GM12878 (cell line): ENCODE results near the gene UGT1A7. TPM values are rescaled to one million over a fixed set of nuclear protein-coding genes. Genes with fewer than 3 reads are reported as not detected.

Experiments
- ATAC-seq: fragments of 200-7000 bp; cut with Tn5 transposase; 3 replicates; pipeline ENCODE4 v1.9.1; 2020; ENCODE audit warnings: mild to moderate bottlenecking, moderate library complexity
- BruUV-seq: library from RNA; stranded (reverse); fragments of 400-500 nt; replicated peaks from 2 replicates; lab custom pipeline; 2021; lab: Mats Ljungman, UMichigan
- CTCF ChIA-PET: fragments of 300-600 bp; sonication (Branson Sonifier 250); formaldehyde crosslinking; extraction: SDS; loops from one replicate; lab custom pipeline; 2021; ENCODE audit warnings: inconsistent platforms; lab: Yijun Ruan, JAX
- POLR2A ChIA-PET: fragments of 350-600 bp; formaldehyde crosslinking; extraction: SDS; loops from one replicate; lab custom pipeline; 2021; ENCODE audit warnings: inconsistent platforms; lab: Charles Lee
- RAD21 ChIA-PET: fragments of 300-600 bp; sonication (Branson Sonifier 250); formaldehyde crosslinking; loops from one replicate; lab custom pipeline; 2023; ENCODE audit warnings: antibody characterized with exemption; ENCODE audit not compliant: unreplicated experiment; lab: Charles Lee
- SMC1A ChIA-PET: fragments of 300-600 bp; sonication (Branson Sonifier 250); formaldehyde crosslinking; loops from one replicate; lab custom pipeline; 2023; ENCODE audit not compliant: unreplicated experiment, uncharacterized antibody; lab: Charles Lee
- DNase-seq: peaks from one replicate; pipeline ENCODE4 v3.0.0-alpha.2; 2011; ENCODE audit warnings: low read depth, low spot score
- FAIRE-seq: peaks from 3 replicates; lab custom pipeline; 2011; peaks lifted over from hg19 to GRCh38; lab: Jason Lieb, UNC
- H2AFZ ChIP-seq: 2 replicates; pipeline ENCODE4 v1.6.0; 2011; ENCODE audit warnings: low read depth, low read length, control low read depth; ENCODE audit not compliant: control insufficient read depth
- H3K27ac ChIP-seq: 2 replicates; pipeline ENCODE4 v1.5.1; 2011; ENCODE audit warnings: control low read depth; ENCODE audit not compliant: control insufficient read depth, insufficient read depth
- H3K27me3 ChIP-seq, 2 experiments: replicated peaks in 1 of 2; 2 replicates each; pipeline versions ENCODE4 v1.6.0 to v1.6.1; 2011; ENCODE audit warnings: low read length in 1 of 2; ENCODE audit not compliant: control insufficient read depth in 2 of 2, insufficient read depth in 2 of 2
- H3K36me3 ChIP-seq, 2 experiments: 2 replicates each; pipeline ENCODE4 v1.5.1; 2011; ENCODE audit warnings: low read length in 1 of 2; ENCODE audit not compliant: control insufficient read depth in 2 of 2, insufficient read depth in 2 of 2
- H3K4me1 ChIP-seq: 2 replicates; pipeline ENCODE4 v1.6.1; 2011; ENCODE audit warnings: mild to moderate bottlenecking, low read length, moderate library complexity, mixed read lengths; ENCODE audit not compliant: control insufficient read depth, insufficient read depth
- H3K4me2 ChIP-seq: 2 replicates; pipeline ENCODE4 v1.6.0; 2011; ENCODE audit warnings: control low read depth; ENCODE audit not compliant: control insufficient read depth, insufficient read depth
- H3K4me3 ChIP-seq: fragments of 200-600 bp; sonication (generic); 2 replicates; pipeline ENCODE4 v1.5.1; 2016
- H3K79me2 ChIP-seq: 2 replicates; pipeline ENCODE4 v1.6.0; 2011; ENCODE audit warnings: low read length; ENCODE audit not compliant: control insufficient read depth, insufficient read depth
- H3K9ac ChIP-seq: 2 replicates; pipeline ENCODE4 v1.8.0; 2011; ENCODE audit warnings: low read length, control low read depth, mixed read lengths; ENCODE audit not compliant: control insufficient read depth, insufficient read depth
- H3K9me3 ChIP-seq: replicated peaks from 3 replicates; pipeline ENCODE4 v1.5.1; 2011; ENCODE audit warnings: mild to moderate bottlenecking, low read length; ENCODE audit not compliant: control insufficient read depth, insufficient read depth
- H4K20me1 ChIP-seq: 2 replicates; pipeline ENCODE4 v1.6.0; 2011; ENCODE audit not compliant: control insufficient read depth, insufficient read depth
- ATF7 ChIP-seq: fragments of 450-650 bp; IDR thresholded peaks from 2 replicates; pipeline ENCODE4 v1.6.1; 2016; ENCODE audit warnings: low read depth, mild to moderate bottlenecking
- BHLHE40 ChIP-seq, 2 experiments: fragments of 450-650 bp in 1 of 2; IDR thresholded peaks; 2 replicates each; pipeline ENCODE4 v1.6.1; 2011 to 2017; ENCODE audit warnings: low read depth in 2 of 2, borderline replicate concordance in 1 of 2, improper control_type of control experiment in 1 of 2, low read length in 1 of 2, mild to moderate bottlenecking in 1 of 2
- CEBPB ChIP-seq, 2 experiments: fragments of 150-350 bp in 1 of 2; IDR thresholded peaks; 2 replicates each; pipeline ENCODE4 v1.6.1; 2012 to 2014; ENCODE audit warnings: low read depth in 2 of 2, low read length in 2 of 2, borderline replicate concordance in 1 of 2, inconsistent platforms in 1 of 2
- HCFC1 ChIP-seq: fragments of 150-350 bp; IDR thresholded peaks from 2 replicates; pipeline ENCODE4 v1.6.1; 2014; ENCODE audit warnings: low read length
- IKZF1 ChIP-seq: fragments of 450-650 bp; conservative IDR thresholded peaks from 2 replicates; pipeline ENCODE4 v1.6.1; 2017; ENCODE audit warnings: antibody characterized with exemption, mild to moderate bottlenecking
- PAX5 ChIP-seq: IDR thresholded peaks from 2 replicates; pipeline ENCODE4 v1.6.1; 2011; ENCODE audit warnings: low read depth, low read length, borderline replicate concordance
- POLR2A ChIP-seq: IDR thresholded peaks from 2 replicates; pipeline ENCODE4 v1.6.1; 2011; ENCODE audit warnings: low read depth, mild to moderate bottlenecking, low read length
- RELA ChIP-seq: fragments of 450-650 bp; IDR thresholded peaks from 2 replicates; pipeline ENCODE4 v1.8.0; 2014; ENCODE audit warnings: borderline replicate concordance; ENCODE audit not compliant: partially characterized antibody
- SMAD1 ChIP-seq: fragments of 450-650 bp; IDR thresholded peaks from 2 replicates; pipeline ENCODE4 v1.6.1; 2018; ENCODE audit warnings: mild to moderate bottlenecking, low read depth; ENCODE audit not compliant: partially characterized antibody
- WGBS: methylation state at CpG from one replicate; pipeline ENCODE4 v1.1.6; 2016; ENCODE audit warnings: low lambda C conversion rate; ENCODE audit not compliant: insufficient replicate concordance, insufficient coverage; ENCODE audit errors: missing lambda C conversion rate; 5-methylcytosine and 5-hydroxymethylcytosine counted together
- in situ Hi-C: fragments of 300-500 bp; cut with MboI; formaldehyde crosslinking; loops from 9 replicates; pipeline ENCODE4 v1.14.3; 2018; ENCODE audit warnings: mixed read lengths
- intact Hi-C: fragments of 100-400 bp; cut with micrococcal nuclease; formaldehyde crosslinking; loops from one replicate; pipeline ENCODE4 v1.14.2; 2022; ENCODE audit not compliant: unreplicated experiment
- polyA plus RNA-seq, 11 experiments: library from polyadenylated mRNA; depleted of rRNA in 4 of 11; unstranded in 6 of 11; stranded (reverse) in 5 of 11; fragments of >200 nt; fragmentation: Nextera tagmentation in 4 of 11; fragmentation: Illumina TruSeq in 1 of 11; extraction: Ambion mirVana in 4 of 11; extraction: Trizol in 1 of 11; gene quantifications; 1 replicate in 1 of 11; 2 replicates in 10 of 11; pipeline versions ENCODE4 v1.2.1 to v1.2.3, GENCODE V29; 2011 to 2016; ENCODE audit warnings: inconsistent platforms in 2 of 11, missing spikeins in 2 of 11, low read depth in 1 of 11
- total RNA-seq, 4 experiments: library from RNA; depleted of rRNA in 3 of 4; stranded (reverse); fragments of >200 nt in 3 of 4; fragmentation: Illumina TruSeq in 1 of 4; extraction: Trizol in 1 of 4; gene quantifications; 2 replicates each; pipeline versions ENCODE4 v1.2.1 to v1.2.3, GENCODE V29; 2013 to 2021
- TF ChIP-seq, protein P1 (sequence below): fragments of 450-650 bp; formaldehyde crosslinking; IDR thresholded peaks from 2 replicates; pipeline ENCODE4 v1.4.0; 2022; ENCODE audit warnings: mild to moderate bottlenecking, moderate library complexity
- TF ChIP-seq, protein P2 (sequence below): fragments of 450-650 bp; IDR thresholded peaks from 2 replicates; pipeline ENCODE4 v1.6.1; 2016; ENCODE audit warnings: mild to moderate bottlenecking
- TF ChIP-seq, protein P3 (sequence below): IDR thresholded peaks from 2 replicates; pipeline ENCODE4 v1.6.1; 2011; ENCODE audit warnings: mild to moderate bottlenecking, low read depth, low read length, moderate library complexity; ENCODE audit not compliant: insufficient replicate concordance
- TF ChIP-seq, protein P4 (sequence below): fragments of 450-650 bp; conservative IDR thresholded peaks from 2 replicates; pipeline ENCODE4 v1.6.1; 2017; ENCODE audit warnings: mild to moderate bottlenecking, moderate library complexity

Gene UGT1A7
- total and polyA plus RNA-seq, 10 of the 15 experiments (the other 5 are each of a cell fraction or from before 2014, with no cell fraction given): not detected

DNA sequence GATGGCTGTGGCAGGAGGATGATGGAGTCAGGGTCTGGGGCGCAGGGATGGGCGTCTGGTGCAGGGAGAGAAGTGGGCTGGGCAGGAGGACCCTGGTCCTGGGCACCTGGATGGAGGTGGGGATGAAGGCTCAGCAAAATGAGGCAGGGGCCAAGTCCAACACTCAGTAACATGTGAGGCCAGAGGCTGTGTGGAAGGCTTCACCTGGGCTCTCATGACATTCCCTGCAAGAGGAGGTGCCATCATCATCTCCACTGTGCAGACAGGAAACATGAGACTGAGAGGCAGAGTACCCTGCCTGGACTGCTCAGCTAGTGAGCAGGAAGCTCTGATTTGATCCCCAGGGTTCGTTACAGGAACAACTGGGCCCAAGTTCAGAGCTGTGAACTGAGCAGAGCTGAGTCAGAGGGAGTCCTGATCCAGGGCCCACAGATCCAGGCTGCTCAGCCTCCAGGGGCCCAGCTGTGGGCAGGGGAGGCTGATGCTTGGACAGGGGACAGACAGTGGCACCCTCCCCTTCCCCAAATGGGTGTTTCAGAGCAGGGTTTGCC is 135.7 kb downstream of the UGT1A7 start:
- H3K9ac ChIP-seq: no peak overlapping the region
- no peaks in the 10 kb centered on the region; a peak in 3 of 4 replicates for H3K27me3 ChIP-seq
- no peak overlapping the region for H3K4me3 ChIP-seq
- H3K79me2 ChIP-seq: no peaks in the 10 kb centered on the region
- ChIA-PET SMC1A (no interaction called here), RAD21 (no interaction called here), CTCF (no interaction called here), POLR2A (no interaction called here)
- no peak for FAIRE-seq
- H4K20me1 ChIP-seq: no peaks in the 10 kb centered on the region
- intact Hi-C loops: no loop called here
- no peak overlapping the region for H3K4me2 ChIP-seq
- no peaks in the 10 kb centered on the region for H3K36me3 ChIP-seq
- no peak overlapping the region for H3K27ac ChIP-seq
- no peak for DNase-seq
- 26% methylated on average over 3 of the region's 3 CpGs for WGBS
- ATAC-seq: no peak
- TF ChIP-seq, protein P1, sequence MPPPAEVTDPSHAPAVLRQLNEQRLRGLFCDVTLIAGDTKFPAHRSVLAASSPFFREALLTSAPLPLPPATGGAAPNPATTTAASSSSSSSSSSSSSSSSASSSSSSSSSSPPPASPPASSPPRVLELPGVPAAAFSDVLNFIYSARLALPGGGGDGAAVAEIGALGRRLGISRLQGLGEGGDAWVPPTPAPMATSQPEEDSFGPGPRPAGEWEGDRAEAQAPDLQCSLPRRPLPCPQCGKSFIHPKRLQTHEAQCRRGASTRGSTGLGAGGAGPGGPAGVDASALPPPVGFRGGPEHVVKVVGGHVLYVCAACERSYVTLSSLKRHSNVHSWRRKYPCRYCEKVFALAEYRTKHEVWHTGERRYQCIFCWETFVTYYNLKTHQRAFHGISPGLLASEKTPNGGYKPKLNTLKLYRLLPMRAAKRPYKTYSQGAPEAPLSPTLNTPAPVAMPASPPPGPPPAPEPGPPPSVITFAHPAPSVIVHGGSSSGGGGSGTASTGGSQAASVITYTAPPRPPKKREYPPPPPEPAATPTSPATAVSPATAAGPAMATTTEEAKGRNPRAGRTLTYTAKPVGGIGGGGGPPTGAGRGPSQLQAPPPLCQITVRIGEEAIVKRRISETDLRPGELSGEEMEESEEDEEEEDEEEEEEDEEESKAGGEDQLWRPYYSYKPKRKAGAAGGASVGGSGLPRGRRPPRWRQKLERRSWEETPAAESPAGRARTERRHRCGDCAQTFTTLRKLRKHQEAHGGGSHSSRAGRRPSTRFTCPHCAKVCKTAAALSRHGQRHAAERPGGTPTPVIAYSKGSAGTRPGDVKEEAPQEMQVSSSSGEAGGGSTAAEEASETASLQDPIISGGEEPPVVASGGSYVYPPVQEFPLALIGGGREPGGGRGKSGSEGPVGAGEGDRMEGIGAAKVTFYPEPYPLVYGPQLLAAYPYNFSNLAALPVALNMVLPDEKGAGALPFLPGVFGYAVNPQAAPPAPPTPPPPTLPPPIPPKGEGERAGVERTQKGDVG: no peak
- TF ChIP-seq CEBPB (IDR thresholded peaks at IDR 0.05; ENCODE audit: borderline replicate concordance in 1 of 2, low read depth in 2 of 2, low read length in 2 of 2) (no peak), BHLHE40 (IDR thresholded peaks at IDR 0.05; ENCODE audit: borderline replicate concordance in 1 of 2, low read depth in 2 of 2, low read length in 1 of 2) (no peak), RELA (no peak), SMAD1 (no peak), ATF7 (no peak), PAX5 (no peak), HCFC1 (no peak), POLR2A (no peak), IKZF1 (no peak)
- TF ChIP-seq, protein P2, sequence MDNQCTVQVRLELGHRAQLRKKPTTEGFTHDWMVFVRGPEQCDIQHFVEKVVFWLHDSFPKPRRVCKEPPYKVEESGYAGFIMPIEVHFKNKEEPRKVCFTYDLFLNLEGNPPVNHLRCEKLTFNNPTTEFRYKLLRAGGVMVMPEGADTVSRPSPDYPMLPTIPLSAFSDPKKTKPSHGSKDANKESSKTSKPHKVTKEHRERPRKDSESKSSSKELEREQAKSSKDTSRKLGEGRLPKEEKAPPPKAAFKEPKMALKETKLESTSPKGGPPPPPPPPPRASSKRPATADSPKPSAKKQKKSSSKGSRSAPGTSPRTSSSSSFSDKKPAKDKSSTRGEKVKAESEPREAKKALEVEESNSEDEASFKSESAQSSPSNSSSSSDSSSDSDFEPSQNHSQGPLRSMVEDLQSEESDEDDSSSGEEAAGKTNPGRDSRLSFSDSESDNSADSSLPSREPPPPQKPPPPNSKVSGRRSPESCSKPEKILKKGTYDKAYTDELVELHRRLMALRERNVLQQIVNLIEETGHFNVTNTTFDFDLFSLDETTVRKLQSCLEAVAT: no peak
- TF ChIP-seq, protein P3, sequence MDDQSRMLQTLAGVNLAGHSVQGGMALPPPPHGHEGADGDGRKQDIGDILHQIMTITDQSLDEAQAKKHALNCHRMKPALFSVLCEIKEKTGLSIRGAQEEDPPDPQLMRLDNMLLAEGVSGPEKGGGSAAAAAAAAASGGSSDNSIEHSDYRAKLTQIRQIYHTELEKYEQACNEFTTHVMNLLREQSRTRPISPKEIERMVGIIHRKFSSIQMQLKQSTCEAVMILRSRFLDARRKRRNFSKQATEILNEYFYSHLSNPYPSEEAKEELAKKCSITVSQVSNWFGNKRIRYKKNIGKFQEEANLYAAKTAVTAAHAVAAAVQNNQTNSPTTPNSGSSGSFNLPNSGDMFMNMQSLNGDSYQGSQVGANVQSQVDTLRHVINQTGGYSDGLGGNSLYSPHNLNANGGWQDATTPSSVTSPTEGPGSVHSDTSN: no peak
- TF ChIP-seq, protein P4, sequence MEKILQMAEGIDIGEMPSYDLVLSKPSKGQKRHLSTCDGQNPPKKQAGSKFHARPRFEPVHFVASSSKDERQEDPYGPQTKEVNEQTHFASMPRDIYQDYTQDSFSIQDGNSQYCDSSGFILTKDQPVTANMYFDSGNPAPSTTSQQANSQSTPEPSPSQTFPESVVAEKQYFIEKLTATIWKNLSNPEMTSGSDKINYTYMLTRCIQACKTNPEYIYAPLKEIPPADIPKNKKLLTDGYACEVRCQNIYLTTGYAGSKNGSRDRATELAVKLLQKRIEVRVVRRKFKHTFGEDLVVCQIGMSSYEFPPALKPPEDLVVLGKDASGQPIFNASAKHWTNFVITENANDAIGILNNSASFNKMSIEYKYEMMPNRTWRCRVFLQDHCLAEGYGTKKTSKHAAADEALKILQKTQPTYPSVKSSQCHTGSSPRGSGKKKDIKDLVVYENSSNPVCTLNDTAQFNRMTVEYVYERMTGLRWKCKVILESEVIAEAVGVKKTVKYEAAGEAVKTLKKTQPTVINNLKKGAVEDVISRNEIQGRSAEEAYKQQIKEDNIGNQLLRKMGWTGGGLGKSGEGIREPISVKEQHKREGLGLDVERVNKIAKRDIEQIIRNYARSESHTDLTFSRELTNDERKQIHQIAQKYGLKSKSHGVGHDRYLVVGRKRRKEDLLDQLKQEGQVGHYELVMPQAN: no peak
- BruUV-seq: no TSS peak
- H2AFZ ChIP-seq: no peak overlapping the region
- no peaks in the 10 kb centered on the region for H3K4me1 ChIP-seq
- H3K9me3 ChIP-seq: no peaks in the 10 kb centered on the region
- in situ Hi-C loops: no loop called here
